Liver (tissue), 9 donors: ENCODE data around the gene CFAP100. TPM values are rescaled to one million over a fixed set of nuclear protein-coding genes. Genes with fewer than 3 reads are reported as not detected.

Experiments
- DNase-seq: peaks from one replicate; pipeline ENCODE4 v3.0.0-alpha.2; 2017; ENCODE audit warnings: low spot score
- H3K27ac ChIP-seq, 2 donors: one replicate each; pipeline ENCODE4 v1.7.0; 2013; ENCODE audit warnings: inconsistent platforms in 2 of 2, low read length in 2 of 2, control low read depth in 1 of 2, low read depth in 1 of 2, mild to moderate bottlenecking in 1 of 2
- H3K27me3 ChIP-seq, 4 donors: one replicate each; pipeline versions ENCODE4 v1.6.1 to v1.7.0; 2013; ENCODE audit warnings: low read length in 3 of 4, inconsistent platforms in 1 of 4, mild to moderate bottlenecking in 1 of 4, moderate library complexity in 1 of 4; ENCODE audit not compliant: control insufficient read depth in 4 of 4, insufficient read depth in 4 of 4
- H3K36me3 ChIP-seq, 4 donors: one replicate each; pipeline versions ENCODE4 v1.6.1 to v1.7.0; 2013; ENCODE audit warnings: low read length in 3 of 4, mild to moderate bottlenecking in 3 of 4, low read depth in 1 of 4, moderate library complexity in 1 of 4; ENCODE audit not compliant: control insufficient read depth in 4 of 4, insufficient read depth in 3 of 4
- H3K4me1 ChIP-seq, 4 donors: one replicate each; pipeline versions ENCODE4 v1.6.1 to v1.7.0; 2013; ENCODE audit warnings: low read length in 3 of 4, mild to moderate bottlenecking in 3 of 4, moderate library complexity in 1 of 4; ENCODE audit not compliant: control insufficient read depth in 4 of 4, insufficient read depth in 4 of 4
- H3K4me3 ChIP-seq, 3 donors: one replicate each; pipeline versions ENCODE4 v1.6.1 to v1.7.0; 2013; ENCODE audit warnings: low read length in 3 of 3, control low read depth in 1 of 3, low read depth in 1 of 3, mild to moderate bottlenecking in 1 of 3
- H3K9ac ChIP-seq, 2 donors: one replicate each; pipeline ENCODE4 v1.7.0; 2013; ENCODE audit warnings: low read length in 2 of 2, mild to moderate bottlenecking in 2 of 2, moderate library complexity in 2 of 2, control low read depth in 1 of 2, low read depth in 1 of 2
- H3K9me3 ChIP-seq, 4 donors: one replicate each; pipeline versions ENCODE4 v1.6.1 to v1.7.0; 2013; ENCODE audit warnings: low read length in 3 of 4; ENCODE audit not compliant: control insufficient read depth in 4 of 4
- EGR1 ChIP-seq, 2 donors: IDR thresholded peaks; 2 replicates each; pipeline ENCODE4 v1.6.1; 2016 to 2018; ENCODE audit warnings: antibody characterized with exemption in 2 of 2, low read depth in 2 of 2
- FOXA1 ChIP-seq: IDR thresholded peaks from 2 replicates; pipeline ENCODE4 v1.6.1; 2016; ENCODE audit warnings: antibody characterized with exemption
- FOXA2 ChIP-seq: IDR thresholded peaks from 2 replicates; pipeline ENCODE4 v1.6.1; 2016; ENCODE audit warnings: antibody characterized with exemption
- GABPA ChIP-seq, 2 donors: IDR thresholded peaks in 1 of 2; conservative IDR thresholded peaks in 1 of 2; 2 replicates each; pipeline ENCODE4 v1.6.1; 2016; ENCODE audit warnings: antibody characterized with exemption in 2 of 2, mild to moderate bottlenecking in 1 of 2, moderate library complexity in 1 of 2
- HNF4A ChIP-seq, 2 donors: conservative IDR thresholded peaks; 2 replicates each; pipeline ENCODE4 v1.6.1; 2016; ENCODE audit warnings: antibody characterized with exemption in 2 of 2, mild to moderate bottlenecking in 2 of 2
- HNF4G ChIP-seq: IDR thresholded peaks from 2 replicates; pipeline ENCODE4 v1.6.1; 2016; ENCODE audit warnings: antibody characterized with exemption
- JUND ChIP-seq, 2 donors: IDR thresholded peaks; 2 replicates each; pipeline ENCODE4 v1.6.1; 2016; ENCODE audit warnings: antibody characterized with exemption in 2 of 2
- NR2F2 ChIP-seq: IDR thresholded peaks from 2 replicates; pipeline ENCODE4 v1.6.1; 2016; ENCODE audit warnings: antibody characterized with exemption
- RAD21 ChIP-seq, 2 donors: IDR thresholded peaks; 2 replicates each; pipeline ENCODE4 v1.6.1; 2016; ENCODE audit warnings: antibody characterized with exemption in 2 of 2, mild to moderate bottlenecking in 2 of 2
- RXRA ChIP-seq, 2 donors: IDR thresholded peaks; 2 replicates each; pipeline ENCODE4 v1.6.1; 2017 to 2018; ENCODE audit warnings: antibody characterized with exemption in 2 of 2, mild to moderate bottlenecking in 1 of 2
- SP1 ChIP-seq: IDR thresholded peaks from 2 replicates; pipeline ENCODE4 v1.6.1; 2018; ENCODE audit warnings: antibody characterized with exemption, mild to moderate bottlenecking
- TAF1 ChIP-seq: conservative IDR thresholded peaks from 2 replicates; pipeline ENCODE4 v1.6.1; 2016; ENCODE audit warnings: antibody characterized with exemption, mild to moderate bottlenecking
- YY1 ChIP-seq: IDR thresholded peaks from 2 replicates; pipeline ENCODE4 v1.6.1; 2016; ENCODE audit warnings: antibody characterized with exemption, mild to moderate bottlenecking
- WGBS: extraction: QIAGEN DNeasy Blood & Tissue Kit; methylation state at CpG from one replicate; pipeline ENCODE4 v1.1.7; 2013; 5-methylcytosine and 5-hydroxymethylcytosine counted together
- polyA plus RNA-seq, 2 donors: library from polyadenylated mRNA; stranded (reverse) in 1 of 2; unstranded in 1 of 2; fragments of 200-250 nt in 1 of 2; fragments of >200 nt in 1 of 2; fragmentation: Nextera tagmentation in 1 of 2; extraction: Ambion mirVana in 1 of 2; gene quantifications; one replicate each; pipeline versions ENCODE4 v1.2.1 to v1.2.3, GENCODE V29; 2013 to 2015
- total RNA-seq, 2 donors: library from RNA; depleted of rRNA; stranded (reverse); fragments of >200 nt; gene quantifications; one replicate each; pipeline ENCODE4 v1.2.3, GENCODE V29; 2014
- TF ChIP-seq, protein P1 (sequence below): fragments of 150-350 bp; IDR thresholded peaks from 2 replicates; pipeline ENCODE4 v1.5.1; 2017; ENCODE audit warnings: improper control_type of control experiment, low read depth, low read length; ENCODE audit not compliant: missing input control
- TF ChIP-seq, protein P2 (sequence below): IDR thresholded peaks from 2 replicates; pipeline ENCODE4 v1.6.1; 2016; ENCODE audit warnings: antibody characterized with exemption
- TF ChIP-seq, protein P3 (sequence below): IDR thresholded peaks from 2 replicates; pipeline ENCODE4 v1.6.1; 2016; ENCODE audit warnings: antibody characterized with exemption
- TF ChIP-seq, protein P4 (sequence below): IDR thresholded peaks from 2 replicates; pipeline ENCODE4 v1.6.1; 2016; ENCODE audit warnings: antibody characterized with exemption
- TF ChIP-seq, protein P5 (sequence below): IDR thresholded peaks from 2 replicates; pipeline ENCODE4 v1.6.1; 2016; ENCODE audit warnings: antibody characterized with exemption, mild to moderate bottlenecking
- donor health status: healthy.
- donor health status: healthy.
- donor health status: healthy.
- donor health status: healthy.
- donor health status: healthy.

CFAP100 gene
- total and polyA plus RNA-seq, 4 donors: not detected

DNA sequence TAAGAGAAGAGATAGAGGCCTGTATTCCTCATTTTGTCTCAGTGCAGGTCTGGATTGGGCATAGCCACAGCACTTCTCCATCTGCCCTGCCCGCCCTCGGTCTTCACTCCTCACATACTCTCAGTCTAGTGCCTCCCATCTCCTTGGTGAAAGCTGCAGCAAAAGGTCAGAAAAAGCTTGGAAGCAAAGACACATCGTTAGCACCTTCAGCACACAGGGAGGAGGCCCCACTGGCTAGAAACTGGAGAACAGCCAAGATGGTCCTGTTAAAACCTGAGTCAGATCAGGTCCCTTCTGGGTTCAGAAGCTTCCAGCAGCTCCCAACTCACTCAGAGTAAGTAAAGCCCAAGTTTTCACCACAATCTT, 35.9 kb upstream of the CFAP100 start:
- H3K27me3 ChIP-seq: no peaks in the 10 kb centered on the region
- TF ChIP-seq TAF1: no peak
- peaks cover 10 to 38% (median 29%) of the 10 kb centered on the region in 4 donors for H3K4me1 ChIP-seq
- 90% methylated on average over 3 of the region's 3 CpGs for WGBS
- peak overlapping the region; percentile 82 to 94 for H3K27ac ChIP-seq
- no peak overlapping the region for H3K4me3 ChIP-seq
- no peaks in the 10 kb centered on the region for H3K36me3 ChIP-seq
- DNase-seq: no peak
- peak overlapping the region in 1 of 2 donors; percentile 26 for H3K9ac ChIP-seq
- no peaks in the 10 kb centered on the region for H3K9me3 ChIP-seq

DNA sequence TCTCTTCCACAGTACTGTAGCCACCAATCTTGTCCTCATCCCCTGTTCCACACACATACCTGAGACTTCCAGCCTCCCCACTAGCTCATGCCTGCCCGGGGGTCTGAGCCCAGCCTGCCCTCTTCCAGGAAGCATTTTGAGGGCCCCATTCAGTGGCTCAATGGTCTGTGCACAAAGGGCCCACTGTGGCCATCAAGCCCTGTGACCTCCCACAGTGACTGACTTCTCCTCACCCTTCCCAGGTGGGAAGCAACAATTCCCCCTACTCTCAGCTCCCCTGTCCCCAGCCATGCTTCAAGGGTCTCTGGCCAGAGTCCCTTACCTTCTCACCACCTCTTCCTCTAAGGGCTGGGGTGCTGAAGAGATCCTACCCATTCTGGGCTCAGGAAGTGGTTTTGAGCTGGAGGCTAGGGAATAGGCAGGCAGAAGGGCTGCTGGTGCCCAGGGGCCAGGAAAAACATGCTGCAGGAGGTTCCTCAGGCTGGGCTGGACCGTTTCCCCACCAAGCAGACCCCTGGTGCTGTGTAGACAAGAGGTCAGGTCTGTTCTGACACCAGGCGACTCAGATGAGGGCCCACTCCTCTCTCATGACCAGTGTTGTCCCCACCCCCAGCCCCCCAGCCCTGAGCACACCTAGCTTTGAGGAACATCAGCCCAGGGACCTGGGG, 34.5 kb upstream of the CFAP100 start:
- WGBS: 86% methylated on average over 3 of the region's 3 CpGs
- Histone ChIP-seq H3K27ac (no peak overlapping the region), H3K4me1 (peaks cover 6 to 29% (median 20%) of the 10 kb centered on the region in 4 donors), H3K9ac (peak overlapping the region in 1 of 2 donors; percentile 2), H3K36me3 (no peaks in the 10 kb centered on the region), H3K4me3 (no peak overlapping the region), H3K9me3 (no peaks in the 10 kb centered on the region), H3K27me3 (no peaks in the 10 kb centered on the region)
- DNase-seq: no peak
- TF ChIP-seq GABPA (IDR thresholded peaks at IDR 0.05 in 1 of 2, conservative IDR thresholded peaks at IDR 0.05 in 1 of 2): no peak
- no peak for TF ChIP-seq HNF4A (conservative IDR thresholded peaks at IDR 0.05)
- TF ChIP-seq FOXA1: no peak
- no peak for TF ChIP-seq RXRA (IDR thresholded peaks at IDR 0.05)
- TF ChIP-seq, protein P1, sequence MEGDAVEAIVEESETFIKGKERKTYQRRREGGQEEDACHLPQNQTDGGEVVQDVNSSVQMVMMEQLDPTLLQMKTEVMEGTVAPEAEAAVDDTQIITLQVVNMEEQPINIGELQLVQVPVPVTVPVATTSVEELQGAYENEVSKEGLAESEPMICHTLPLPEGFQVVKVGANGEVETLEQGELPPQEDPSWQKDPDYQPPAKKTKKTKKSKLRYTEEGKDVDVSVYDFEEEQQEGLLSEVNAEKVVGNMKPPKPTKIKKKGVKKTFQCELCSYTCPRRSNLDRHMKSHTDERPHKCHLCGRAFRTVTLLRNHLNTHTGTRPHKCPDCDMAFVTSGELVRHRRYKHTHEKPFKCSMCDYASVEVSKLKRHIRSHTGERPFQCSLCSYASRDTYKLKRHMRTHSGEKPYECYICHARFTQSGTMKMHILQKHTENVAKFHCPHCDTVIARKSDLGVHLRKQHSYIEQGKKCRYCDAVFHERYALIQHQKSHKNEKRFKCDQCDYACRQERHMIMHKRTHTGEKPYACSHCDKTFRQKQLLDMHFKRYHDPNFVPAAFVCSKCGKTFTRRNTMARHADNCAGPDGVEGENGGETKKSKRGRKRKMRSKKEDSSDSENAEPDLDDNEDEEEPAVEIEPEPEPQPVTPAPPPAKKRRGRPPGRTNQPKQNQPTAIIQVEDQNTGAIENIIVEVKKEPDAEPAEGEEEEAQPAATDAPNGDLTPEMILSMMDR: no peak
- no peak for TF ChIP-seq FOXA2
- TF ChIP-seq, protein P2, sequence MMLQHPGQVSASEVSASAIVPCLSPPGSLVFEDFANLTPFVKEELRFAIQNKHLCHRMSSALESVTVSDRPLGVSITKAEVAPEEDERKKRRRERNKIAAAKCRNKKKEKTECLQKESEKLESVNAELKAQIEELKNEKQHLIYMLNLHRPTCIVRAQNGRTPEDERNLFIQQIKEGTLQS: no peak
- TF ChIP-seq NR2F2: no peak
- TF ChIP-seq, protein P3, sequence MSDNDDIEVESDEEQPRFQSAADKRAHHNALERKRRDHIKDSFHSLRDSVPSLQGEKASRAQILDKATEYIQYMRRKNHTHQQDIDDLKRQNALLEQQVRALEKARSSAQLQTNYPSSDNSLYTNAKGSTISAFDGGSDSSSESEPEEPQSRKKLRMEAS: no peak
- no peak for TF ChIP-seq RAD21 (IDR thresholded peaks at IDR 0.05)
- TF ChIP-seq EGR1 (IDR thresholded peaks at IDR 0.05; ENCODE audit: low read depth in 2 of 2): no peak
- TF ChIP-seq, protein P4, sequence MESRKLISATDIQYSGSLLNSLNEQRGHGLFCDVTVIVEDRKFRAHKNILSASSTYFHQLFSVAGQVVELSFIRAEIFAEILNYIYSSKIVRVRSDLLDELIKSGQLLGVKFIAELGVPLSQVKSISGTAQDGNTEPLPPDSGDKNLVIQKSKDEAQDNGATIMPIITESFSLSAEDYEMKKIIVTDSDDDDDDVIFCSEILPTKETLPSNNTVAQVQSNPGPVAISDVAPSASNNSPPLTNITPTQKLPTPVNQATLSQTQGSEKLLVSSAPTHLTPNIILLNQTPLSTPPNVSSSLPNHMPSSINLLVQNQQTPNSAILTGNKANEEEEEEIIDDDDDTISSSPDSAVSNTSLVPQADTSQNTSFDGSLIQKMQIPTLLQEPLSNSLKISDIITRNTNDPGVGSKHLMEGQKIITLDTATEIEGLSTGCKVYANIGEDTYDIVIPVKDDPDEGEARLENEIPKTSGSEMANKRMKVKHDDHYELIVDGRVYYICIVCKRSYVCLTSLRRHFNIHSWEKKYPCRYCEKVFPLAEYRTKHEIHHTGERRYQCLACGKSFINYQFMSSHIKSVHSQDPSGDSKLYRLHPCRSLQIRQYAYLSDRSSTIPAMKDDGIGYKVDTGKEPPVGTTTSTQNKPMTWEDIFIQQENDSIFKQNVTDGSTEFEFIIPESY: no peak
- TF ChIP-seq HNF4G: no peak
- TF ChIP-seq SP1: no peak
- TF ChIP-seq TAF1: no peak
- no peak for TF ChIP-seq JUND (IDR thresholded peaks at IDR 0.05)
- no peak for TF ChIP-seq YY1
- TF ChIP-seq, protein P5, sequence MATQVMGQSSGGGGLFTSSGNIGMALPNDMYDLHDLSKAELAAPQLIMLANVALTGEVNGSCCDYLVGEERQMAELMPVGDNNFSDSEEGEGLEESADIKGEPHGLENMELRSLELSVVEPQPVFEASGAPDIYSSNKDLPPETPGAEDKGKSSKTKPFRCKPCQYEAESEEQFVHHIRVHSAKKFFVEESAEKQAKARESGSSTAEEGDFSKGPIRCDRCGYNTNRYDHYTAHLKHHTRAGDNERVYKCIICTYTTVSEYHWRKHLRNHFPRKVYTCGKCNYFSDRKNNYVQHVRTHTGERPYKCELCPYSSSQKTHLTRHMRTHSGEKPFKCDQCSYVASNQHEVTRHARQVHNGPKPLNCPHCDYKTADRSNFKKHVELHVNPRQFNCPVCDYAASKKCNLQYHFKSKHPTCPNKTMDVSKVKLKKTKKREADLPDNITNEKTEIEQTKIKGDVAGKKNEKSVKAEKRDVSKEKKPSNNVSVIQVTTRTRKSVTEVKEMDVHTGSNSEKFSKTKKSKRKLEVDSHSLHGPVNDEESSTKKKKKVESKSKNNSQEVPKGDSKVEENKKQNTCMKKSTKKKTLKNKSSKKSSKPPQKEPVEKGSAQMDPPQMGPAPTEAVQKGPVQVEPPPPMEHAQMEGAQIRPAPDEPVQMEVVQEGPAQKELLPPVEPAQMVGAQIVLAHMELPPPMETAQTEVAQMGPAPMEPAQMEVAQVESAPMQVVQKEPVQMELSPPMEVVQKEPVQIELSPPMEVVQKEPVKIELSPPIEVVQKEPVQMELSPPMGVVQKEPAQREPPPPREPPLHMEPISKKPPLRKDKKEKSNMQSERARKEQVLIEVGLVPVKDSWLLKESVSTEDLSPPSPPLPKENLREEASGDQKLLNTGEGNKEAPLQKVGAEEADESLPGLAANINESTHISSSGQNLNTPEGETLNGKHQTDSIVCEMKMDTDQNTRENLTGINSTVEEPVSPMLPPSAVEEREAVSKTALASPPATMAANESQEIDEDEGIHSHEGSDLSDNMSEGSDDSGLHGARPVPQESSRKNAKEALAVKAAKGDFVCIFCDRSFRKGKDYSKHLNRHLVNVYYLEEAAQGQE: no peak
